ENCODE data around the gene MCTP1.

DNA sequence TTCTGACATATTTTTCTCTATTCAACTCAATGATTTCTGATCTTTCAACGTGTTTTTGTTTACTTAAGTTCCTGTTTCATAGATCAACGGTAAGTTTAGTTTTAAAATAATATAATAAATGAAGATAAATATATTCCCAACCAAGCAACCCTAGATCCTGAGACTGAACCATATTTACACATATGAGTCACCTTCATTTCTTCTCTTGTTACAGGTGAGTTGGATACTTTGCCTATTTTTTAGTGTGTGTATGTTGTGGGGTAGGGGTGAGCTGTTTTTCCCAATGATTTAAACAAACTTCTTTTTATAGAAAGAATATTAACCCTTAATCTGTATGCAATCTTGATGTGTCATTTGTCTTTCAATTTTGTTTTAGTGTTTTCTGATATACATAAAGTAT lies 186.9 kb downstream of the MCTP1 start:
- TF ChIP-seq, protein P1, sequence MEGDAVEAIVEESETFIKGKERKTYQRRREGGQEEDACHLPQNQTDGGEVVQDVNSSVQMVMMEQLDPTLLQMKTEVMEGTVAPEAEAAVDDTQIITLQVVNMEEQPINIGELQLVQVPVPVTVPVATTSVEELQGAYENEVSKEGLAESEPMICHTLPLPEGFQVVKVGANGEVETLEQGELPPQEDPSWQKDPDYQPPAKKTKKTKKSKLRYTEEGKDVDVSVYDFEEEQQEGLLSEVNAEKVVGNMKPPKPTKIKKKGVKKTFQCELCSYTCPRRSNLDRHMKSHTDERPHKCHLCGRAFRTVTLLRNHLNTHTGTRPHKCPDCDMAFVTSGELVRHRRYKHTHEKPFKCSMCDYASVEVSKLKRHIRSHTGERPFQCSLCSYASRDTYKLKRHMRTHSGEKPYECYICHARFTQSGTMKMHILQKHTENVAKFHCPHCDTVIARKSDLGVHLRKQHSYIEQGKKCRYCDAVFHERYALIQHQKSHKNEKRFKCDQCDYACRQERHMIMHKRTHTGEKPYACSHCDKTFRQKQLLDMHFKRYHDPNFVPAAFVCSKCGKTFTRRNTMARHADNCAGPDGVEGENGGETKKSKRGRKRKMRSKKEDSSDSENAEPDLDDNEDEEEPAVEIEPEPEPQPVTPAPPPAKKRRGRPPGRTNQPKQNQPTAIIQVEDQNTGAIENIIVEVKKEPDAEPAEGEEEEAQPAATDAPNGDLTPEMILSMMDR (IDR thresholded peaks at IDR 0.05): no peak
- no peak for TF ChIP-seq POLR2AphosphoS5 (IDR thresholded peaks at IDR 0.05)
